ENCODE results near the gene TENM3.

DNA sequence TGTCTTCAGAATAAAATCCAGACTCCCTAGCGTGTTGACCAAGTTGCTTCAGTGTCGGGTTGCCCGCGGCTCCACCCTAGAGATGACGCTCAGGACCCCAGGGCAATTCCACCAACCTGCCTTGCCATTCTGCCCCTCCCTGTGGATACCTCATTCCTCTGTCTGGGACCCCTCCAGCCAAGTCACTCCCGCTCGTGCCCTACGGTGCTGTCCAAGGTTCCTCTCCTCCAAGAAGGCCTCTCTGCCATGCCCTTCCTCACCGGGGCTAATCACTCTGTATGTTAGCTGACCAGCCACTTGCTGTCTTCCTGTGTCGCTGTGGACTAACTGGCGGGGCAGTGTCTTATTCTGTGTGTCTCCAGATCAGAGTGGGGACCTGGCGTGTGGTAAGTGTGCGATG lies 46.6 kb downstream of the TENM3 start:
- no peak for TF ChIP-seq CTCF (IDR thresholded peaks at IDR 0.05)
- no peak for TF ChIP-seq POLR2A (IDR thresholded peaks at IDR 0.05)

Measured in testis (tissue), 2 donors.